Sigmoid colon (tissue), 7 donors: ENCODE results near the gene SH3PXD2B. TPM values are rescaled to one million over a fixed set of nuclear protein-coding genes. Genes with fewer than 3 reads are reported as not detected.
"Not testable (repeated sequence)": the region's sequence is repeated elsewhere in the genome, so short reads cannot be mapped to it uniquely, and the experiment has no call there.

Source experiments
- DNase-seq: peaks from one replicate; pipeline ENCODE4 v3.0.0-alpha.2; 2019
- H3K27ac ChIP-seq, 4 donors: fragments of 200-600 bp; sonication (generic); one replicate each; pipeline ENCODE4 v1.5.1; 2016 to 2019; ENCODE audit warnings: mild to moderate bottlenecking in 1 of 4
- H3K27me3 ChIP-seq, 3 donors: fragments of 200-600 bp; sonication (generic); one replicate each; pipeline ENCODE4 v1.5.1; 2019; ENCODE audit warnings: mild to moderate bottlenecking in 1 of 3
- H3K36me3 ChIP-seq, 4 donors: fragments of 200-600 bp; sonication (generic); one replicate each; pipeline ENCODE4 v1.5.1; 2016 to 2019
- H3K4me1 ChIP-seq, 4 donors: fragments of 200-600 bp; sonication (generic); one replicate each; pipeline ENCODE4 v1.5.1; 2017 to 2019
- H3K4me3 ChIP-seq, 4 donors: fragments of 200-600 bp; sonication (generic); one replicate each; pipeline ENCODE4 v1.5.1; 2017 to 2019; ENCODE audit warnings: mild to moderate bottlenecking in 2 of 4, moderate library complexity in 1 of 4
- H3K9me3 ChIP-seq, 4 donors: fragments of 200-600 bp in 3 of 4; sonication (generic) in 3 of 4; one replicate each; pipeline versions ENCODE4 v1.5.1 to v1.6.1; 2013 to 2019
- CTCF ChIP-seq, 4 experiments: fragments of 450-650 bp in 3 of 4; fragments of 200-600 bp in 1 of 4; IDR thresholded peaks; one replicate each; pipeline ENCODE4 v1.5.1; 2016 to 2019; ENCODE audit warnings: antibody characterized with exemption in 4 of 4, mild to moderate bottlenecking in 3 of 4, moderate library complexity in 2 of 4
- EP300 ChIP-seq, 4 donors: sonication (generic); formaldehyde crosslinking; IDR thresholded peaks; one replicate each; pipeline ENCODE4 v1.6.1; 2017; ENCODE audit warnings: antibody characterized with exemption in 4 of 4
- POLR2A ChIP-seq, 2 donors: fragments of 450-650 bp; IDR thresholded peaks; one replicate each; pipeline ENCODE4 v1.6.1; 2016; ENCODE audit warnings: antibody characterized with exemption in 2 of 2, mild to moderate bottlenecking in 2 of 2, moderate library complexity in 2 of 2
- POLR2AphosphoS5 ChIP-seq, 4 donors: sonication (generic); formaldehyde crosslinking; IDR thresholded peaks; one replicate each; pipeline ENCODE4 v1.6.1; 2017; ENCODE audit warnings: antibody characterized with exemption in 4 of 4
- WGBS, 2 donors: extraction: QIAGEN DNeasy Blood & Tissue Kit; methylation state at CpG; one replicate each; pipeline ENCODE4 v1.1.7; 2013; 5-methylcytosine and 5-hydroxymethylcytosine counted together
- intact Hi-C: fragments of 100-400 bp; cut with DNase I; formaldehyde crosslinking; loops from one replicate; pipeline ENCODE4 v1.15.1; 2023
- polyA plus RNA-seq, 3 donors: library from polyadenylated mRNA; stranded (reverse); fragments of 200-250 nt; gene quantifications; one replicate each; pipeline ENCODE4 v1.2.3, GENCODE V29; 2013
- total RNA-seq, 4 donors: library from RNA; depleted of rRNA; stranded (reverse); fragments of >200 nt; gene quantifications; one replicate each; pipeline ENCODE4 v1.1.0, GENCODE V29; 2016
- donor health status: healthy with polysubstance abuse.
- donor health status: Bipolar disorder and iron deficiency.
- donor health status: healthy.

Gene SH3PXD2B
- total and polyA plus RNA-seq, 7 donors: 3.6 to 45.7 (median 19.3) TPM

- TF ChIP-seq POLR2AphosphoS5 (IDR thresholded peaks at IDR 0.05): no peak
- TF ChIP-seq POLR2A (IDR thresholded peaks at IDR 0.05): no peak
- TF ChIP-seq EP300 (IDR thresholded peaks at IDR 0.05): no peak
- H3K27me3 ChIP-seq: no peaks in the 10 kb centered on the region
- no peaks in the 10 kb centered on the region for H3K4me1 ChIP-seq
- no peak overlapping the region for H3K27ac ChIP-seq
- 94 to 97% methylated on average over 6 of the region's 6 CpGs for WGBS, 2 donors
- DNase-seq: no peak
- intact Hi-C loops: no loop called here
- H3K4me3 ChIP-seq: no peak overlapping the region
- H3K36me3 ChIP-seq: peaks cover 0 to 56% (median 22%) of the 10 kb centered on the region in 4 donors
- peaks cover 0 to 6% (median 0%) of the 10 kb centered on the region in 4 donors for H3K9me3 ChIP-seq
These were observed 79.5 kb downstream of the SH3PXD2B start for GRCh38 chr5:172374783-172375182.

DNA sequence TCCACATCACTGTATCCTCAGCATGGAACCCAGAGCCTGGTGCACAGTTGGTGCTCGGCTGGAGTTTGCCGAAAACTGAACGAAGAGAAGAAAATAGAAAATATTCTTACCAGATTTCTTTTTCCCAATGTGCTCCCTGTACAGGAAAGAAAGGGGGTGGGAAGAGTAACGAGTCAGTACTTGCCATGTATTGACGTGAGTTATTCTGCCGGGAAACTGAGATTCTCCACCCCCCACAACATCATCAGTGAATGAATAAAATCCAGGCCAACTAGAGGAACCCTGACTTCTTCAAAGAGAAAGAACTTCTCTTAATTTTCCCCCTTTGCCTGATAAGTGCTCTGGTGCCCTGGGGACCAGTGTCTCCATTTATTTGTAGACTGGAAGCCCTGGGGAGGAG lies 80.6 kb downstream of the SH3PXD2B start:
- Histone ChIP-seq H3K27me3 (no peaks in the 10 kb centered on the region), H3K36me3 (peaks cover 0 to 56% (median 22%) of the 10 kb centered on the region in 4 donors), H3K27ac (no peak overlapping the region), H3K9me3 (peaks cover 0 to 6% (median 0%) of the 10 kb centered on the region in 4 donors), H3K4me1 (no peaks in the 10 kb centered on the region), H3K4me3 (no peak overlapping the region)
- intact Hi-C loops: no loop called here
- no peak for DNase-seq
- no peak for TF ChIP-seq POLR2A (IDR thresholded peaks at IDR 0.05)
- no peak for TF ChIP-seq EP300 (IDR thresholded peaks at IDR 0.05)
- TF ChIP-seq POLR2AphosphoS5 (IDR thresholded peaks at IDR 0.05): no peak
- 94 to 97% methylated on average over 6 of the region's 6 CpGs for WGBS, 2 donors

DNA sequence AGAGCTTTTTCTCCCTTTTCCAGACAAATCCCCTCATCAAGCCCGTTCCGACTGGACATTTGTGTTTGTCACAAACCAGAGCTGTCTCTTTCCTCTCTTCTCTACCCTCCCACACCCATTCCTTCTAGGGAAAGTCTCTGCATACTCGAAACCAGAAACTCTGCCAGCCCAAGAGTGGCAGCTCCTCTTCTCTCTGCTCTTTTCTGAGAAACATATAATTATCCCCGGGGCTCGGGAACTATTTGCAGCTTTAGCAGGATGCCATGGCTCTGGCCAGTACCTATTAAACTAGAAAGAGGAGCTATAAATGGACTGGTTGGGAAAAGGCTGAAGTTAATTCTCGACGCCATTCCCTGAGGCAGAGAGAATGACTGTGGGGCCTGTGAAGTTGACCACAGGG lies 82.6 kb downstream of the SH3PXD2B start:
- H3K4me1 ChIP-seq: no peaks in the 10 kb centered on the region
- intact Hi-C loops: no loop called here
- H3K9me3 ChIP-seq: peaks cover 0 to 6% (median 0%) of the 10 kb centered on the region in 4 donors
- DNase-seq: no peak
- H3K27ac ChIP-seq: no peak overlapping the region
- peaks cover 0 to 52% (median 21%) of the 10 kb centered on the region in 4 donors for H3K36me3 ChIP-seq
- no peaks in the 10 kb centered on the region for H3K27me3 ChIP-seq
- no peak for TF ChIP-seq EP300 (IDR thresholded peaks at IDR 0.05)
- no peak for TF ChIP-seq POLR2A (IDR thresholded peaks at IDR 0.05)
- TF ChIP-seq CTCF (IDR thresholded peaks at IDR 0.05): no peak
- no peak for TF ChIP-seq POLR2AphosphoS5 (IDR thresholded peaks at IDR 0.05)
- no peak overlapping the region for H3K4me3 ChIP-seq
- WGBS, 2 donors: 94 to 95% methylated on average over 7 of the region's 7 CpGs

DNA sequence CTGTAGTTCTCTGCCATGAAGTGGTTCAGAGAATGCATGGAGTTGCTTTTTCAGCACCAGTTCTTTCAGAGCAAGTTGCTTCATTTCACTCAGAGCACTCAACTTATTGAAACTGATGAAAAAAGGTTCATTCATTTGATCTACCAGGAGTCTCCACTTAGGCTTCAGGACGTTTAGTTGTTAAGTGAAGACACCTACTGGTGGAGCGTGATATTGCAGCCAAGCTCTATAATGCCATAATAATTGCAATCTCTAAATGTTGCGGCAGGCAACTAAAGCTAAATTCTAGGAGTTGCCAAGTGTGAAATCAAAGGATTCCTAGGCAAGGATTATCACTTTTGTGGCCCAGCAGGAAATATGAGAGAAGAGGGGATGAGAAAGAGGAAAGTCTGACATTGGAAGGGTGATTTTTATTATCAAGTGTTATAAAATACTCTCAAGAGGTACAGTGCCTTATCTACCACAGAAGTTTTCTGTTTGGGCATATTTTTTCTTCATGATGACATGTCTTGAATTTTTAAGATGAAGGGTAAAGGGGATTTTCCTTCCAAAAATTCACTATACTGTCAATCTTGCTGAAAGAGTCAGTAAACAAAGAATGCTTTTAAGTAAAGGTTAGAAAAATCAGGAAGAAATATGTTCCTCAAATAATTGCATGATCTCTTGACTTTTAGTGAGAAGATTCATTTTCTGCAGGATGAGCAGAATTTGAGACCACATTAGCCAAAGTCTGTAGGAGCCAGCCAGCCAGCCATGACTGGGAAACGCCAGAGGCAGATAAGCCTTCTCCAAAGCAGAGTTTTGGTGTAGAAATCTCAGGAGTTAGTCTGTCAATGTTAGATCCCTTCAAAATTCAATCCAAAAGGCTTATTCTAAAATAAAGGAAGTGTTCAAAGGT lies 83.4 kb downstream of the SH3PXD2B start:
- Histone ChIP-seq H3K4me1 (no peaks in the 10 kb centered on the region), H3K27ac (peak overlapping the region in 1 of 4 donors; percentile 20), H3K9me3 (peaks cover 0 to 6% (median 0%) of the 10 kb centered on the region in 4 donors), H3K4me3 (no peak overlapping the region), H3K36me3 (peaks cover 0 to 47% (median 15%) of the 10 kb centered on the region in 4 donors), H3K27me3 (no peaks in the 10 kb centered on the region)
- WGBS, 2 donors: 71 to 75% methylated on average over 4 of the region's 4 CpGs
- TF ChIP-seq POLR2AphosphoS5 (IDR thresholded peaks at IDR 0.05): no peak
- peak in 2 of 4 experiments; percentile 15 to 49 for TF ChIP-seq CTCF (IDR thresholded peaks at IDR 0.05)
- TF ChIP-seq POLR2A (IDR thresholded peaks at IDR 0.05): no peak
- DNase-seq: no peak
- intact Hi-C loops: no loop called here

DNA sequence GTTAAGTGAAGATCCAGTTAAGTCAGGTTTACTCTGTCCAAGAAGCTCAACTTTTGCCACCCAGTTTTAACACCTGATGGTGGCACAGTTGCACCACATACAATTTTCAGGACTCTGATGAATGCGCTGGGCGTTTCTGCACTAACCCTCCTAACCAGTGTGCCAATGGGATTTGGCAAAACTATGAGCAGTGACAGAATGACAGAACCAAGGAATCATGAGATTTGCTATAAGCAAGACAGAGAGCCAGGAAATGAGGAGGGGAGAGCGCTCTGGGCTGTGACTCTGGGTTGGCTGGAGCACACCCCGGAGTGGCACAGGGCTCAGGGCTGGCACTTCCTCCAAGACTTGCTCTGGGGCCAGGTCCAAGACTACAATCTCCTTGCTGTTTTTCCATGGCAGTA lies 84.1 kb downstream of the SH3PXD2B start:
- peaks cover 0 to 6% (median 0%) of the 10 kb centered on the region in 4 donors for H3K9me3 ChIP-seq
- H3K36me3 ChIP-seq: peaks cover 0 to 45% (median 15%) of the 10 kb centered on the region in 4 donors
- H3K4me1 ChIP-seq: no peaks in the 10 kb centered on the region
- no peaks in the 10 kb centered on the region for H3K27me3 ChIP-seq
- peak overlapping the region in 1 of 4 donors; percentile 20 for H3K27ac ChIP-seq
- intact Hi-C loops: no loop called here
- H3K4me3 ChIP-seq: no peak overlapping the region
- 94 to 95% methylated on average over 4 of the region's 4 CpGs for WGBS, 2 donors
- DNase-seq: no peak
- TF ChIP-seq POLR2A (IDR thresholded peaks at IDR 0.05) (no peak), POLR2AphosphoS5 (IDR thresholded peaks at IDR 0.05) (no peak), EP300 (IDR thresholded peaks at IDR 0.05) (no peak), CTCF (IDR thresholded peaks at IDR 0.05) (no peak)

DNA sequence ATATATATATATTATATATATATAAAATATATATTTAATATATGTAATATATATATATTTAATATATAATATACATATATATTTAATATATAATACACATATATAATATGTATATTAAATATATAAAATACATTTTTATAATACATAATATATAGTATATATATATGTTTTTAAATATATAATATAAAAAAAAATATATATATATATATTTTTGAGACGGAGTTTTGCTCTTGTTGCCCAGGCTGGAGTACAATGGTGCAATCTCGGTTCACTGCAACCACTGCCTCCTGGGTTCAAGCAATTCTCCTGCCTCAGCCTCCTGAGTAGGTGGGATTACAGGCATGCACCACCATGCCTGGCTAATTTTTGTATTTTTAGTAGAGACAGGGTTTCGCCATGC lies 85.6 kb downstream of the SH3PXD2B start:
- WGBS, 2 donors: 97 to 99% methylated on average over 3 of the region's 3 CpGs
- DNase-seq, H3K27me3 ChIP-seq, H3K4me1 ChIP-seq, H3K27ac ChIP-seq, H3K4me3 ChIP-seq, H3K9me3 ChIP-seq, intact Hi-C loops: not testable (repeated sequence)
- peaks cover 0 to 30% (median 15%) of the 10 kb centered on the region in 4 donors for H3K36me3 ChIP-seq
